GM12891 (cell line): Measurements from ENCODE around the gene SUPT4H1.

Source experiments
- POLR2A ChIP-seq: IDR thresholded peaks from 2 replicates; pipeline ENCODE4 v1.6.1; 2011; ENCODE audit warnings: low read depth, low read length, control low read depth
- POLR2AphosphoS5 ChIP-seq: IDR thresholded peaks from 2 replicates; pipeline ENCODE4 v1.6.1; 2011; ENCODE audit warnings: low read depth, low read length, control low read depth
- TAF1 ChIP-seq: IDR thresholded peaks from 2 replicates; pipeline ENCODE4 v1.6.1; 2011; ENCODE audit warnings: low read depth, low read length, control low read depth

GRCh38 chr17:58302171-58302918, 49.7 kb downstream of the SUPT4H1 start:
- no peak for TF ChIP-seq POLR2AphosphoS5
- no peak for TF ChIP-seq POLR2A
- TF ChIP-seq TAF1: no peak
